Natural killer cell treated with Interleukin-12 subunit alpha and Interleukin-12 subunit beta and Interleukin-15 and Interleukin-18, amount 100 ng/mL, for 72 hours (primary cell): ENCODE results near the gene TBX21. TPM values are rescaled to one million over a fixed set of nuclear protein-coding genes. Genes with fewer than 3 reads are reported as not detected.
"Not testable (repeated sequence)": the region's sequence is repeated elsewhere in the genome, so short reads cannot be mapped to it uniquely, and the experiment has no call there.

Experiments
- ATAC-seq, 2 donors: fragments of 150-1000 bp; cut with Tn5 transposase in 1 of 2; sonication (Bioruptor Pico), chemical (Tn5 transposase) in 1 of 2; 2 replicates each; pipeline ENCODE4 v1.10.0; 2021
- DNase-seq: peaks from one replicate; pipeline ENCODE4 v3.0.0; 2022; ENCODE audit warnings: low spot score
- H3K27ac Mint-ChIP-seq, 2 donors: 1 replicate in 1 of 2; 2 replicates in 1 of 2; pipeline ENCODE4 v1.8.0; 2022; ENCODE audit warnings: mixed read lengths in 2 of 2, mild to moderate bottlenecking in 1 of 2, moderate library complexity in 1 of 2
- H3K27me3 Mint-ChIP-seq, 2 donors: 1 replicate in 1 of 2; 2 replicates in 1 of 2; pipeline ENCODE4 v1.8.0; 2022; ENCODE audit warnings: mixed read lengths in 2 of 2
- H3K36me3 Mint-ChIP-seq: one replicate; pipeline ENCODE4 v1.8.0; 2022; ENCODE audit warnings: mixed read lengths
- H3K4me1 Mint-ChIP-seq, 2 donors: 1 replicate in 1 of 2; 2 replicates in 1 of 2; pipeline ENCODE4 v1.8.0; 2022; ENCODE audit warnings: low read depth in 2 of 2, mixed read lengths in 2 of 2, mild to moderate bottlenecking in 1 of 2
- H3K4me3 Mint-ChIP-seq: one replicate; pipeline ENCODE4 v1.8.0; 2022; ENCODE audit warnings: mixed read lengths
- H3K9me3 Mint-ChIP-seq: 2 replicates; pipeline ENCODE4 v1.8.0; 2022; ENCODE audit warnings: mixed read lengths
- total RNA-seq, 2 donors: library from RNA; stranded (reverse); gene quantifications; one replicate each; pipeline ENCODE4 v1.2.3, GENCODE V29; 2022

Gene TBX21
- total RNA-seq, 2 donors from 2014 or later: 234 to 437 TPM

- H3K36me3 Mint-ChIP-seq: peaks cover 39% of the 10 kb centered on the region
- H3K9me3 Mint-ChIP-seq: no peaks in the 10 kb centered on the region
- H3K4me3 Mint-ChIP-seq: peak overlapping the region; percentile 89
- ATAC-seq (no peak), DNase-seq (no peak)
- no peaks in the 10 kb centered on the region for H3K27me3 Mint-ChIP-seq
- peak overlapping the region; percentile 74 to 88 for H3K27ac Mint-ChIP-seq
- peaks cover 59 to 63% of the 10 kb centered on the region in 2 donors for H3K4me1 Mint-ChIP-seq
Measured at GRCh38 chr17:47739150-47739549, 6.1 kb downstream of the TBX21 start.

GRCh38 chr17:47739945-47740344 is 6.9 kb downstream of the TBX21 start:
- not testable (repeated sequence) for ATAC-seq, DNase-seq, H3K27me3 Mint-ChIP-seq, H3K9me3 Mint-ChIP-seq
- H3K4me3 Mint-ChIP-seq: peak overlapping the region; percentile 89
- H3K4me1 Mint-ChIP-seq: peaks cover 65 to 68% of the 10 kb centered on the region in 2 donors
- H3K27ac Mint-ChIP-seq: peak overlapping the region; percentile 74 to 88
- H3K36me3 Mint-ChIP-seq: peaks cover 31% of the 10 kb centered on the region

- peaks cover 35% of the 10 kb centered on the region for H3K36me3 Mint-ChIP-seq
- H3K4me1 Mint-ChIP-seq: peaks cover 68 to 73% of the 10 kb centered on the region in 2 donors
- peak overlapping the region; percentile 89 for H3K4me3 Mint-ChIP-seq
- ATAC-seq (peak; percentile 83 to 84), DNase-seq (peak; percentile 74)
- H3K27ac Mint-ChIP-seq: peak overlapping the region; percentile 74 to 88
- no peaks in the 10 kb centered on the region for H3K27me3 Mint-ChIP-seq
- H3K9me3 Mint-ChIP-seq: no peaks in the 10 kb centered on the region
Measured at GRCh38 chr17:47741109-47741792, 8.2 kb downstream of the TBX21 start.

GRCh38 chr17:47741793-47742145 is 8.7 kb downstream of the TBX21 start:
- DNase-seq (no peak), ATAC-seq (peak; percentile 63 to 66)
- Mint-ChIP-seq H3K27ac (peak overlapping the region; percentile 74 to 88), H3K36me3 (peaks cover 30% of the 10 kb centered on the region), H3K27me3 (no peaks in the 10 kb centered on the region), H3K4me1 (peaks cover 64 to 69% of the 10 kb centered on the region in 2 donors), H3K4me3 (peak overlapping the region; percentile 89), H3K9me3 (no peaks in the 10 kb centered on the region)

- Mint-ChIP-seq H3K27ac (peak overlapping the region; percentile 74 to 88), H3K27me3 (no peaks in the 10 kb centered on the region), H3K4me3 (peak overlapping the region; percentile 89), H3K36me3 (peaks cover 24% of the 10 kb centered on the region), H3K9me3 (no peaks in the 10 kb centered on the region), H3K4me1 (peaks cover 63% of the 10 kb centered on the region in 2 donors)
- ATAC-seq (peak; percentile 8 to 25), DNase-seq (no peak)
Measured at GRCh38 chr17:47742319-47743181, 9.5 kb downstream of the TBX21 start.

- DNase-seq (no peak), ATAC-seq (no peak)
- Mint-ChIP-seq H3K27ac (peak overlapping the region; percentile 74 to 88), H3K4me1 (peaks cover 49 to 60% of the 10 kb centered on the region in 2 donors), H3K36me3 (peaks cover 28% of the 10 kb centered on the region), H3K27me3 (no peaks in the 10 kb centered on the region), H3K4me3 (peak overlapping the region; percentile 52), H3K9me3 (no peaks in the 10 kb centered on the region)
Measured at GRCh38 chr17:47744168-47745036, 11.4 kb downstream of the TBX21 start.

GRCh38 chr17:47745037-47745380 is 12.0 kb downstream of the TBX21 start:
- Mint-ChIP-seq H3K9me3 (no peaks in the 10 kb centered on the region), H3K27ac (peak overlapping the region; percentile 74 to 88), H3K4me1 (peaks cover 45 to 64% of the 10 kb centered on the region in 2 donors), H3K4me3 (peak overlapping the region; percentile 22), H3K27me3 (no peaks in the 10 kb centered on the region), H3K36me3 (peaks cover 28% of the 10 kb centered on the region)
- no peak for ATAC-seq
- no peak for DNase-seq

- Mint-ChIP-seq H3K36me3 (peaks cover 10% of the 10 kb centered on the region), H3K27ac (peak overlapping the region; percentile 27 to 74), H3K9me3 (no peaks in the 10 kb centered on the region), H3K27me3 (no peaks in the 10 kb centered on the region), H3K4me1 (peaks cover 12 to 46% of the 10 kb centered on the region in 2 donors), H3K4me3 (no peak overlapping the region)
- DNase-seq (no peak), ATAC-seq (no peak)
Measured at GRCh38 chr17:47751471-47751870, 18.4 kb downstream of the TBX21 start.

- no peak for DNase-seq
- Mint-ChIP-seq H3K36me3 (no peaks in the 10 kb centered on the region), H3K27me3 (no peaks in the 10 kb centered on the region), H3K27ac (peak overlapping the region; percentile 0 to 3), H3K9me3 (no peaks in the 10 kb centered on the region), H3K4me1 (peaks cover 6 to 23% of the 10 kb centered on the region in 2 donors), H3K4me3 (no peak overlapping the region)
- ATAC-seq: no peak
Measured at GRCh38 chr17:47757386-47757785, 24.4 kb downstream of the TBX21 start.

GRCh38 chr17:47760409-47761140 is 27.5 kb downstream of the TBX21 start:
- ATAC-seq (no peak), DNase-seq (no peak)
- H3K4me3 Mint-ChIP-seq: no peak overlapping the region
- no peaks in the 10 kb centered on the region for H3K36me3 Mint-ChIP-seq
- no peak overlapping the region for H3K27ac Mint-ChIP-seq
- peaks cover 18 to 22% of the 10 kb centered on the region in 2 donors for H3K4me1 Mint-ChIP-seq
- H3K9me3 Mint-ChIP-seq: no peaks in the 10 kb centered on the region
- H3K27me3 Mint-ChIP-seq: no peaks in the 10 kb centered on the region

- Mint-ChIP-seq H3K27me3 (no peaks in the 10 kb centered on the region), H3K4me3 (peak overlapping the region; percentile 30), H3K27ac (peak overlapping the region; percentile 52 to 80), H3K4me1 (peaks cover 15 to 18% of the 10 kb centered on the region in 2 donors), H3K9me3 (no peaks in the 10 kb centered on the region), H3K36me3 (no peaks in the 10 kb centered on the region)
- DNase-seq (no peak), ATAC-seq (peak in 1 of 2 donors; percentile 54)
Measured at GRCh38 chr17:47762728-47763127, 29.7 kb downstream of the TBX21 start.

- ATAC-seq: peak in 1 of 2 donors; percentile 88
- H3K4me3 Mint-ChIP-seq: peak overlapping the region; percentile 35
- H3K27ac Mint-ChIP-seq: peak overlapping the region; percentile 52 to 80
- no peak for DNase-seq
- no peaks in the 10 kb centered on the region for H3K9me3 Mint-ChIP-seq
- no peaks in the 10 kb centered on the region for H3K36me3 Mint-ChIP-seq
- peaks cover 15 to 18% of the 10 kb centered on the region in 2 donors for H3K4me1 Mint-ChIP-seq
- no peaks in the 10 kb centered on the region for H3K27me3 Mint-ChIP-seq
Measured at GRCh38 chr17:47763913-47764582, 31.0 kb downstream of the TBX21 start.
